PFSK-1 (cell line): ENCODE results near the gene MBLAC1.

Experiments
- FOXP2 ChIP-seq: optimal IDR thresholded peaks from 2 replicates; pipeline ENCODE3; 2011; ENCODE audit warnings: borderline replicate concordance, control low read depth, inconsistent platforms; ENCODE audit not compliant: insufficient read depth; ENCODE audit errors: extremely low read length, extremely low read depth
- POLR2AphosphoS5 ChIP-seq: IDR thresholded peaks from 2 replicates; pipeline ENCODE4 v1.6.1; 2012; ENCODE audit warnings: low read depth, mild to moderate bottlenecking, control low read depth, low read length, moderate library complexity
- SIN3A ChIP-seq: IDR thresholded peaks from 2 replicates; pipeline ENCODE4 v1.6.1; 2012; ENCODE audit warnings: mild to moderate bottlenecking, low read length, moderate library complexity, borderline replicate concordance; ENCODE audit not compliant: insufficient read depth
- TAF1 ChIP-seq: IDR thresholded peaks from 2 replicates; pipeline ENCODE4 v1.6.1; 2012; ENCODE audit warnings: low read length, control low read depth, borderline replicate concordance; ENCODE audit not compliant: insufficient read depth
- TF ChIP-seq, protein P1 (sequence below), 2 experiments: IDR thresholded peaks; 2 replicates each; pipeline versions ENCODE4 v1.6.1 to v1.8.0; 2011 to 2012; ENCODE audit warnings: low read depth in 2 of 2, low read length in 2 of 2, control low read depth in 1 of 2, inconsistent platforms in 1 of 2, mild to moderate bottlenecking in 1 of 2, moderate library complexity in 1 of 2; ENCODE audit not compliant: insufficient read depth in 1 of 2

The MBLAC1 gene

DNA sequence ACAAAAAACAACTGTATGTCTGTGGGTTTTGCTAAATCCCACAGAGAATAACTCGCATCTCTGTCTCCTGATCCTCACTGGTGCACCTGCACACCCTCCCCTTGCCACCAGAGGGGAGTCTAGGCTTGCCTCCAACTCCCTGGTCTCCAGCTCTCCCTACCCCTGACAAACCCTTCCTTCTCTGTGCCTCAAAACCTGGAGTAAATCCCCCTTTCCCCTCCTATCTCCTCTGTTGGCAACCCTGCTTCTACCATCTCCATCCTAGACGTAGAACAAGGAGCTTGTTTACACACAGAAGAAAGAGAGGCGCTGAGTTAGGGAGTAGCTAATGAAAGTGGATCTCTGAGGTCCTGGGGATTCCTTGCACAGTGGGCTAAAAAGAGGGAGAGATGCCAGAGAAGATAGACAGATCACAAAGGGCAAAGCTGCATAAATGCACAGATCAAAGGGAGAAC, 6.0 kb downstream of the MBLAC1 start:
- no peak for TF ChIP-seq TAF1
- no peak for TF ChIP-seq SIN3A

DNA sequence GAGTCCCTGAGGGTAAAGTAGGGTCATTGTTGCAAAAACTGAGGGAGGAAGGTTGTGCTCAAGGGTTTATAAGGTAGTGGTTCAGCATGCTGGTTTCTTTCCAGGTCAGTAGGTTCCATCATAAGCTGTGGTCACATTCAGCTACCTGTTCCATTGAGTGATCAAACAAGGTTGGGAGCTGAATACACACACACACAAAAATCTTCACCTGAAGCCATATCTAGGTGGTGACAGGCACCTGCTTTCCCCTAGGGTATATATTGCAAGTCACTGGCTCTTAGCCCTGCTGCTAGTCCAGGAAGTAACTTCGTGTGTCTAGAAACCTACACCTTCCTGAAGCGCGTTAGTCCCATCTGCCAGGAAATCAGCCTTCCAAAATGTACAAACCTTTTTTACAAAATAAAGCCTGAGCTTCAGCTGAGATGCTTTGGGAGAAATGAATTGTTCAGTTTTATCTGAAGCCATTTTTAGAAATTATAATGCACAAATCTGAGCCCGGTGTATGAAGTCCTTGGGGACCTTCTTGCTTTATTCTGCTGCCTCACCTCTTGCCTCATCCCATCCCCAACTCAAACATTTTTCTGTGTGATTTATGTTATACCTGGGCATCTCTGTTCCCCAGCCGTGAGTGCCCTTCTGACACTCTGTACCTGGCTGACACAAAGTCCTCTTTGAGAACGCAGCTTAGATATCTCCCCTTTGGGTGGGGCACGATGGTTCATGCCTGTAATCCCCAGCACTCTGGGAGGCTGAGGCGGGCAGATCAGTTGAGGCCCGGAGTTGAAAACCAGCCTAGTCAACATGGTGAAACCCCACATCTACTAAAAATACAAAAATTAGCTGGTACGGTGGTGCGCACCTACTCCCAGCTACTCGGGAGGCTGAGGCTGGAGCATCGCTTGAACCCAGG, 11.3 kb downstream of the MBLAC1 start:
- no peak for TF ChIP-seq TAF1
- no peak for TF ChIP-seq SIN3A
- TF ChIP-seq, protein P1, sequence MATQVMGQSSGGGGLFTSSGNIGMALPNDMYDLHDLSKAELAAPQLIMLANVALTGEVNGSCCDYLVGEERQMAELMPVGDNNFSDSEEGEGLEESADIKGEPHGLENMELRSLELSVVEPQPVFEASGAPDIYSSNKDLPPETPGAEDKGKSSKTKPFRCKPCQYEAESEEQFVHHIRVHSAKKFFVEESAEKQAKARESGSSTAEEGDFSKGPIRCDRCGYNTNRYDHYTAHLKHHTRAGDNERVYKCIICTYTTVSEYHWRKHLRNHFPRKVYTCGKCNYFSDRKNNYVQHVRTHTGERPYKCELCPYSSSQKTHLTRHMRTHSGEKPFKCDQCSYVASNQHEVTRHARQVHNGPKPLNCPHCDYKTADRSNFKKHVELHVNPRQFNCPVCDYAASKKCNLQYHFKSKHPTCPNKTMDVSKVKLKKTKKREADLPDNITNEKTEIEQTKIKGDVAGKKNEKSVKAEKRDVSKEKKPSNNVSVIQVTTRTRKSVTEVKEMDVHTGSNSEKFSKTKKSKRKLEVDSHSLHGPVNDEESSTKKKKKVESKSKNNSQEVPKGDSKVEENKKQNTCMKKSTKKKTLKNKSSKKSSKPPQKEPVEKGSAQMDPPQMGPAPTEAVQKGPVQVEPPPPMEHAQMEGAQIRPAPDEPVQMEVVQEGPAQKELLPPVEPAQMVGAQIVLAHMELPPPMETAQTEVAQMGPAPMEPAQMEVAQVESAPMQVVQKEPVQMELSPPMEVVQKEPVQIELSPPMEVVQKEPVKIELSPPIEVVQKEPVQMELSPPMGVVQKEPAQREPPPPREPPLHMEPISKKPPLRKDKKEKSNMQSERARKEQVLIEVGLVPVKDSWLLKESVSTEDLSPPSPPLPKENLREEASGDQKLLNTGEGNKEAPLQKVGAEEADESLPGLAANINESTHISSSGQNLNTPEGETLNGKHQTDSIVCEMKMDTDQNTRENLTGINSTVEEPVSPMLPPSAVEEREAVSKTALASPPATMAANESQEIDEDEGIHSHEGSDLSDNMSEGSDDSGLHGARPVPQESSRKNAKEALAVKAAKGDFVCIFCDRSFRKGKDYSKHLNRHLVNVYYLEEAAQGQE (IDR thresholded peaks at IDR 0.05; ENCODE audit: insufficient read depth in 1 of 2, low read depth in 2 of 2, low read length in 2 of 2), result no peak
- no peak for TF ChIP-seq POLR2AphosphoS5
- TF ChIP-seq FOXP2, result no peak

DNA sequence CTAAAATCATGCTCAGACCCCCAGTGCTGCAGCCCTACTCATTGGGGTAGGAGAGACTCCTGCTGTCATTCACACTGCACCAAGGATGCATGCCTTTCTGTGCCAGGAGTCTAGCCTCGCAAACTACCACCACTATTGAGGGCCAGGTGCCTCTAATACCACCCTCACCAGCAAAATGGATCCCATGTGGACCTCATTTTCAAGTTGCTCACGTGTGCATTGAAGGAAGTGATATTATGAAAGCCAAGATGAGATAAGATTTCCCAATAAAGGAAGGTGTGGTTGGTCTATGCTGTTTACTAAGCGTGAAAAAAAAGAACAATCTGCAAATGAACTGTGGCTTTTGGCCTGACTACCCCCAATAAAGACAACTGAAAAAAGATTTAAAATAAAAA, 14.8 kb downstream of the MBLAC1 start:
- TF ChIP-seq SIN3A (no peak), TAF1 (no peak), POLR2AphosphoS5 (no peak), FOXP2 (no peak)
- TF ChIP-seq, protein P1 (IDR thresholded peaks at IDR 0.05; ENCODE audit: insufficient read depth in 1 of 2, low read depth in 2 of 2, low read length in 2 of 2), result no peak

DNA sequence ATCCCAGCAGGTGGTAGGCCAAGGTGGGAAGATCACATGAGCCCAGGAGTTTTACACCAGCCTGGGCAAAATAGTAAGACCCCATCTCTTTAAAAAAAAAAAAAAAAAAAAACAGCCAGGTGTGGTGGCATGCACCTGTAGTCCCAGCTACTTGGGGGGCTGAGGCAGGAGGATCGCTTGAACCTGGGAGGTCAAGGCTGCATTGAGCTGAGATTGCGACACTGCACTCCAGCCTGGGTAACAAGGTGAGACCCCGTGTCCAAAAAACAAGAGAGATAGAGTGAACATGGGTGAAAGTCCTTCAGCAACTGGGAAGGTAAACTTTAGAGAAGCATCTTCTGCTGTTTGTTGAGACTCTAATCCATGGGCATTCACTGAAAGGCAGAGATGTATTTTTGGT, 15.7 kb downstream of the MBLAC1 start:
- TF ChIP-seq, protein P1 (IDR thresholded peaks at IDR 0.05; ENCODE audit: insufficient read depth in 1 of 2, low read depth in 2 of 2, low read length in 2 of 2), result no peak
- TF ChIP-seq TAF1 (no peak), POLR2AphosphoS5 (no peak), SIN3A (no peak), FOXP2 (no peak)

DNA sequence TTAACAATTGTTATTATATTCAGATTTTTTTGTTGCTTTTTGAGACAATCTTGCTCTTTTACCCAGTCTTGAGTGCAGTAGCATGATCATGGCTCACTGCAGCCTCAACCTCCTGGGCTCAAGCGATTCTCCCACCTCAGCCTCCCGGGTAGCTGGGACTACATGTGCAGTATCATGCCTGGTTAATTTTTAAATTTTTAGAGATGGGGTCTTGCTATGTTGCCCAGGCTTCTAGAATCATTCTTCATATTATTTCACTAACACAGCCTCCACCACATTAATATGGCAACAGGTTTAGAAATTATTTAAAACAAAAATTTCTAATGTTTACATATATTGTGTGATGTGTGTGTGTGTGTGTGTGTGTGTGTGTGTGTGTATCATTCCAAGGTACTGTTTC, 20.5 kb downstream of the MBLAC1 start:
- TF ChIP-seq FOXP2 (no peak), TAF1 (no peak), POLR2AphosphoS5 (no peak)

DNA sequence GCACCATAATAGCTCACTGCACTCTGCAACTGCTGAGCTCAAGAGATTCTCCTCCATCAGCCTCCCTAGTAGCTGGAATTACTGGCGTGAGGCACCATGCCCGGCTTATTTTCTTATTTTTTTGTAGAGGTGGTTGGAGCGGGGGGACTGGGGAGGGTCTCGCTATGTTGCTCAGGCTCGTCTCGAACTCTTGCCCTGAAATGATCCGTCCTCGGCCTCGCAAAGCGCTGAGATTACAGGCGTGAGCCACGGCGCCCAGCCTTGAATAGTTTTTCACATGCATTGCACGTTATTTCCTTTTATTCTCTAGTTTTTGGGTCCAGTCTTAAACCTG, 21.4 kb downstream of the MBLAC1 start:
- TF ChIP-seq SIN3A (no peak), POLR2AphosphoS5 (no peak), TAF1 (no peak), FOXP2 (no peak)
- TF ChIP-seq, protein P1 (IDR thresholded peaks at IDR 0.05; ENCODE audit: insufficient read depth in 1 of 2, low read depth in 2 of 2, low read length in 2 of 2), result no peak
